Lung (tissue), 12 donors: ENCODE data around the gene KRTAP10-2. TPM values are rescaled to one million over a fixed set of nuclear protein-coding genes. Genes with fewer than 3 reads are reported as not detected.

Source experiments
- ATAC-seq: fragments of 200-7000 bp; cut with Tn5 transposase; one replicate; pipeline ENCODE4 v1.9.1; 2020; ENCODE audit warnings: moderate number of reproducible peaks; ENCODE audit not compliant: insufficient read depth, low FRiP score
- DNase-seq, 3 donors: peaks; one replicate each; pipeline ENCODE4 v3.0.0-alpha.2; 2013 to 2017
- H3K27ac ChIP-seq, 2 donors: one replicate each; pipeline ENCODE4 v1.5.1; 2013; ENCODE audit warnings: mild to moderate bottlenecking in 2 of 2, moderate library complexity in 2 of 2, control low read depth in 1 of 2, inconsistent platforms in 1 of 2, low read depth in 1 of 2, low read length in 1 of 2
- H3K27me3 ChIP-seq, 3 donors: one replicate each; pipeline ENCODE4 v1.5.1; 2013; ENCODE audit warnings: low read length in 2 of 3; ENCODE audit not compliant: control insufficient read depth in 3 of 3, insufficient read depth in 3 of 3
- H3K36me3 ChIP-seq, 4 donors: one replicate each; pipeline ENCODE4 v1.5.1; 2013; ENCODE audit warnings: low read length in 4 of 4, mild to moderate bottlenecking in 1 of 4, moderate library complexity in 1 of 4; ENCODE audit not compliant: control insufficient read depth in 4 of 4, insufficient read depth in 4 of 4
- H3K4me1 ChIP-seq, 5 donors: one replicate each; pipeline ENCODE4 v1.5.1; 2013; ENCODE audit warnings: low read length in 5 of 5, mild to moderate bottlenecking in 2 of 5, moderate library complexity in 1 of 5; ENCODE audit not compliant: control insufficient read depth in 5 of 5, insufficient read depth in 5 of 5
- H3K4me3 ChIP-seq: one replicate; pipeline ENCODE4 v1.5.1; 2013; ENCODE audit warnings: mild to moderate bottlenecking, control low read depth, moderate library complexity
- H3K9ac ChIP-seq, 2 donors: one replicate each; pipeline ENCODE4 v1.5.1; 2013; ENCODE audit warnings: low read length in 2 of 2, control low read depth in 1 of 2; ENCODE audit not compliant: insufficient read depth in 1 of 2
- H3K9me3 ChIP-seq, 4 donors: one replicate each; pipeline ENCODE4 v1.5.1; 2013; ENCODE audit warnings: low read length in 3 of 4, mild to moderate bottlenecking in 1 of 4, moderate library complexity in 1 of 4; ENCODE audit not compliant: control insufficient read depth in 4 of 4, insufficient read depth in 3 of 4
- WGBS, 2 donors: extraction: QIAGEN DNeasy Blood & Tissue Kit; methylation state at CpG; one replicate each; pipeline ENCODE4 v1.1.7; 2013; 5-methylcytosine and 5-hydroxymethylcytosine counted together
- polyA plus RNA-seq, 2 donors: library from polyadenylated mRNA; stranded (reverse); fragments of 200-250 nt; gene quantifications; one replicate each; pipeline ENCODE4 v1.2.1, GENCODE V29; 2013
- total RNA-seq, 2 donors: library from RNA; depleted of rRNA in 1 of 2; stranded (reverse); fragments of >200 nt in 1 of 2; gene quantifications; one replicate each; pipeline ENCODE4 v1.2.1, GENCODE V29; 2014 to 2021
- TF ChIP-seq, protein P1 (sequence below): IDR thresholded peaks from 2 replicates; pipeline ENCODE4 v1.5.1; 2012; ENCODE audit warnings: mild to moderate bottlenecking; ENCODE audit errors: control extremely low read depth, extremely low read depth
- donor health status: control.
- donor health status: control.
- donor health status: Bipolar disorder and iron deficiency.
- donor health status: healthy.
- donor health status: DM: yes; HTN: yes; CAD: no.

The KRTAP10-2 gene
- total and polyA plus RNA-seq, 4 donors: not detected

- DNase-seq (no peak), ATAC-seq (no peak)
- H3K27ac ChIP-seq: no peak overlapping the region
- no peak overlapping the region for H3K9ac ChIP-seq
- H3K27me3 ChIP-seq: no peaks in the 10 kb centered on the region
- H3K9me3 ChIP-seq: peaks cover 0 to 3% (median 0%) of the 10 kb centered on the region in 4 donors
- H3K36me3 ChIP-seq: no peaks in the 10 kb centered on the region
- 82 to 85% methylated on average over 11 of the region's 11 CpGs for WGBS, 2 donors
- TF ChIP-seq, protein P1, sequence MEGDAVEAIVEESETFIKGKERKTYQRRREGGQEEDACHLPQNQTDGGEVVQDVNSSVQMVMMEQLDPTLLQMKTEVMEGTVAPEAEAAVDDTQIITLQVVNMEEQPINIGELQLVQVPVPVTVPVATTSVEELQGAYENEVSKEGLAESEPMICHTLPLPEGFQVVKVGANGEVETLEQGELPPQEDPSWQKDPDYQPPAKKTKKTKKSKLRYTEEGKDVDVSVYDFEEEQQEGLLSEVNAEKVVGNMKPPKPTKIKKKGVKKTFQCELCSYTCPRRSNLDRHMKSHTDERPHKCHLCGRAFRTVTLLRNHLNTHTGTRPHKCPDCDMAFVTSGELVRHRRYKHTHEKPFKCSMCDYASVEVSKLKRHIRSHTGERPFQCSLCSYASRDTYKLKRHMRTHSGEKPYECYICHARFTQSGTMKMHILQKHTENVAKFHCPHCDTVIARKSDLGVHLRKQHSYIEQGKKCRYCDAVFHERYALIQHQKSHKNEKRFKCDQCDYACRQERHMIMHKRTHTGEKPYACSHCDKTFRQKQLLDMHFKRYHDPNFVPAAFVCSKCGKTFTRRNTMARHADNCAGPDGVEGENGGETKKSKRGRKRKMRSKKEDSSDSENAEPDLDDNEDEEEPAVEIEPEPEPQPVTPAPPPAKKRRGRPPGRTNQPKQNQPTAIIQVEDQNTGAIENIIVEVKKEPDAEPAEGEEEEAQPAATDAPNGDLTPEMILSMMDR: no peak
- H3K4me1 ChIP-seq: peaks cover 0 to 8% (median 0%) of the 10 kb centered on the region in 5 donors
- H3K4me3 ChIP-seq: no peak overlapping the region
These were observed 46.8 kb upstream of the KRTAP10-2 start for GRCh38 chr21:44598061-44598460.

GRCh38 chr21:44596068-44596725 is 44.9 kb upstream of the KRTAP10-2 start:
- H3K4me3 ChIP-seq: no peak overlapping the region
- peaks cover 0 to 3% (median 0%) of the 10 kb centered on the region in 4 donors for H3K9me3 ChIP-seq
- no peak overlapping the region for H3K9ac ChIP-seq
- WGBS, 2 donors: 83 to 84% methylated on average over 9 of the region's 9 CpGs
- H3K4me1 ChIP-seq: peaks cover 0 to 8% (median 0%) of the 10 kb centered on the region in 5 donors
- no peak for ATAC-seq
- DNase-seq: no peak
- no peaks in the 10 kb centered on the region for H3K27me3 ChIP-seq
- H3K27ac ChIP-seq: no peak overlapping the region
- H3K36me3 ChIP-seq: no peaks in the 10 kb centered on the region
- TF ChIP-seq, protein P1: no peak

DNA sequence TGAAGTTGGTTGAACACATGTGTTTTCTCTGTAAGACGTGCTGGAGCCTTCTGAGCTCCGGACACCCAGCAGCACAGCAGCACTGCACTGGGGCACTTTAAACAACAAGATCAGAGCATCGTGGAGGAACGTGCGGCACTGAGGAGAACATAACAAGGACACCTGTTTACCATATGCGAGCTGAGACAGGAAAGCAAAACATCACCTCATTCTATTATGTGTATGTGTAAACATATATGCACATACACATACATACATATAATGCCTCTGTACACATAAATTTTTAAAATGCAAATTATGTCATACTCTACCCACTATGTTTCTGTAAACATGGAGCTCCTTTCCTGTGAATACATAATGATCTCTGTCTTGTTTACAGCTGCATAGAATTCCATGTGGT is 44.2 kb upstream of the KRTAP10-2 start:
- no peak overlapping the region for H3K9ac ChIP-seq
- WGBS, 2 donors: 73 to 76% methylated on average over 6 of the region's 6 CpGs
- H3K4me1 ChIP-seq: peaks cover 0 to 8% (median 0%) of the 10 kb centered on the region in 5 donors
- H3K4me3 ChIP-seq: no peak overlapping the region
- no peaks in the 10 kb centered on the region for H3K27me3 ChIP-seq
- H3K9me3 ChIP-seq: peaks cover 0 to 3% (median 0%) of the 10 kb centered on the region in 4 donors
- DNase-seq: no peak
- H3K27ac ChIP-seq: no peak overlapping the region
- TF ChIP-seq, protein P1: no peak
- ATAC-seq: no peak
- no peaks in the 10 kb centered on the region for H3K36me3 ChIP-seq
